NOMO-1 (cell line): ENCODE results near the gene TIMP1.

ENCODE experiments used
- DNase-seq, 2 experiments: peaks; one replicate each; lab custom pipeline; 2025; ENCODE audit not compliant: unreplicated experiment in 2 of 2; lab: John Stamatoyannopoulos, UW

Gene TIMP1

DNA sequence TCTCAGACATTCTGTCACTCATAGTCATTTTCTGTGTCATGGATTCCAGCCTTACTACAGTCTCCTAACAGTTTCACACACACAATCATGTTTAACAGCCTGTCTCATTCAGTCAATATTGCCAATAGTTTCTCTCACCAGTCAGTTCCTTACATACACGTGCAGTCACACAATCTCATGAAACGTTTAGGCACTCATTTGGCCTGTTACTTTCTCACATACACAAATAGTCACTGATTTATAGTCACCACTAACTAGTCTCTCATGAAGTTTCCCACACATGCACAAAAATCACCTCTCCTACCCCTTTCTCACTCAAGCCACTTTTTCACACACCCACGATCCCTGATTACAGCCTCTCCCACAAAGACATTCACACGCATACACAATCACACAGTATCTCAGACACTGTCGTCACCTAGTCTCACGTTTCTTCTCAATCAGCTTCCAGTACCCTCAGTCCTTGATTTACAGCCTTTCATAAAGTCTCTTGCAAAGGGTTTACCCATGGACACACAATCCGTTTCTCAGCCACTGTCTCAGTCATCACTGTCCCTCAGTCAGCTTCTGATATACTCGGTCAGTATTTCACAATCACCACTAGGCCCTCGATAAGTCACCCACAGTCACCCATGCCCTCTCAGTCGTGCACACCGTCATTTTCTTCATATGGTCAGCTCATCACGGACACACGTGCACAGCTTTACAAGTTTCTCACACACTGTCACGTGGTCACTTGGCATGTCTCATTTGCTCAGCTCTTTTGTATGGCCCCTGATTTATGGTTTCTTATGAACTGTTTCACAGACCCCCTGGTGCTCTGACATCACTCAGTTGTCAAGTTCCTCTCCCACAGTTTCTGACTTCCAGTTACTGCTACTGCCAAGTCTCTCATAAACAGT lies 51.7 kb downstream of the TIMP1 start:
- DNase-seq: peak in 1 of 2 experiments; percentile 17

GRCh38 chrX:47634871-47635575 lies 52.8 kb downstream of the TIMP1 start:
- DNase-seq: no peak
